ENCODE measurements around the gene SLC25A29.
"Not testable (repeated sequence)": the region's sequence is repeated elsewhere in the genome, so short reads cannot be mapped to it uniquely, and the experiment has no call there.

- TF ChIP-seq TBP (IDR thresholded peaks at IDR 0.05; ENCODE audit: low read depth, low read length); CTCF (IDR thresholded peaks at IDR 0.05; ENCODE audit: control extremely low read depth in 1 of 3, insufficient read depth in 1 of 3, low read depth in 1 of 3, low read length in 3 of 3); POLR2AphosphoS5 (IDR thresholded peaks at IDR 0.05; ENCODE audit: low read depth, low read length); TAF1 (IDR thresholded peaks at IDR 0.05; ENCODE audit: low read depth, low read length); NRF1 (IDR thresholded peaks at IDR 0.05; ENCODE audit: low read depth, low read length); SP1 (IDR thresholded peaks at IDR 0.05; ENCODE audit: low read depth, low read length); SIN3A (conservative IDR thresholded peaks at IDR 0.05 in 1 of 2, IDR thresholded peaks at IDR 0.05 in 1 of 2; ENCODE audit: low read depth in 1 of 2, low read length in 2 of 2); POLR2A (IDR thresholded peaks at IDR 0.05; ENCODE audit: control extremely low read depth in 1 of 2, low read depth in 2 of 2, low read length in 2 of 2); CHD1 (IDR thresholded peaks at IDR 0.05; ENCODE audit: low read depth, low read length); MAX (IDR thresholded peaks at IDR 0.05); CREB1 (IDR thresholded peaks at IDR 0.05); YY1 (IDR thresholded peaks at IDR 0.05; ENCODE audit: low read depth, low read length): not testable (repeated sequence)
These were observed 6.0 kb upstream of the SLC25A29 start for GRCh38 chr14:100312110-100312876.

Data from H1 (cell line).